ENCODE results near the gene TPBG. TPM values are rescaled to one million over a fixed set of nuclear protein-coding genes. Genes with fewer than 3 reads are reported as not detected.

The TPBG gene
- total and polyA plus RNA-seq, 2 donors = 5.3 to 21.8 TPM

DNA sequence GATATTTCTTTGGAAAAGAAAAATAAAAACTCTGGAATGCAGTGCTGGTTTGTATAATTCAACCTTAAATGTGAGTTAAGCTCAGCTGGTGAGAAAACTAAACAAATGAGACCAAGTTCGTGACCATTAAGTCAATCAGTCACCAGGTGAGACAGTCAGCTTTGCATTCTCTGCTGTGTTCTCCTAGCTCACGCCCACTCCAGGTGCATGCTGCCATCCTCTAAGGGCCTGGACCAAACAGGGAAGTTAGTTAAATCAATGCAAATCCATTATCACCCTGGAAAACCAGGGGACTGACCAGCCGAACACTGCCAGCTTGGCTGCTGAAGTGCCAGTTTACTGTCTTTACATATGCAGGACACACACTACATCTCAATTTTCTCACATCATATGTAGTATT, 7.2 kb downstream of the TPBG start:
- 93% methylated on average over 3 of the region's 3 CpGs for WGBS

DNA sequence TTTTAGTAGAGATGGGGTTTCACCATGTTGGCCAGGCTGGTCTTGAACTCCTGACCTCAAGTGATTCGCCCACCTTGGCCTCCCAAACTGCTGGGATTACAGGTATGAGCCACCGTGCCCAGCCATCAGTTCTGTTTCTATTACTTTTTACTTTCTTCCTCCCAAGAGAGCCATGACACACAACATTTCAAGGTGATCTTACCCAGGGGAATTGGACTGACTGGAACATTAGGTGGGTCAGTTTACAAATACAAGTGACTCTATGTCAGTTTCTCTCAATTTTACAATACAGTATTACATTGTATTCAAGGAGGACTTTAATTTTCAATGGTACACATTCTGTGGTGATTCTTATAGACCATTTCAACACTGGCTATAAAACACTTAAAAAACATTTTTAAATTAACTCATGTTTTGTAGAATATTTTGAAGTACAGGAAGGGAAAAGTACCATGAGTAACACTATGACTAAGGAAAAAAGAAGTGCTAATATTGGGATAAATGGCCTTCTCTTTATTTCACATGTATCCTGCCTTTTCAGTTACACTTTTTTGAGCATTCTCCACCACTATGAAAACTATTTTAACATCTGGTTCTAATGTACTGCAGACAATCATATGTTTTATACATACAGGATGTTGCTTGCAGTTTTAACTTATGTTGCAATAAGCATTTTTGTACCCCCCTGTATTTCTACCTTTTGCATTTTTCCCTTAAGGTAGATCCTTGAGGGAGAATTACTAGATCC, 8.4 kb downstream of the TPBG start:
- H3K4me1 ChIP-seq (ENCODE audit: control insufficient read depth in 2 of 2, insufficient read depth in 2 of 2, low read length in 2 of 2) = no peaks in the 10 kb centered on the region
- H3K9me3 ChIP-seq (ENCODE audit: control insufficient read depth in 2 of 2, insufficient read depth in 1 of 2, low read length in 1 of 2) = no peaks in the 10 kb centered on the region
- H3K4me3 ChIP-seq (ENCODE audit: low read length in 2 of 2) = no peak overlapping the region
- no peaks in the 10 kb centered on the region for H3K27me3 ChIP-seq (ENCODE audit: control insufficient read depth in 2 of 2, insufficient read depth in 1 of 2, low read length in 1 of 2)
- no peak overlapping the region for H3K27ac ChIP-seq (ENCODE audit: low read depth in 1 of 2, low read length in 1 of 2)
- WGBS = 91% methylated on average over 2 of the region's 2 CpGs
- no peaks in the 10 kb centered on the region for H3K36me3 ChIP-seq (ENCODE audit: control insufficient read depth in 2 of 2, insufficient read depth in 2 of 2, low read length in 1 of 2)
- DNase-seq (ENCODE audit: low read depth in 6 of 9, low spot score in 9 of 9) = no peak

More for the DNA sequence above, 7.2 kb downstream of the TPBG start:
- Histone ChIP-seq H3K4me1 (ENCODE audit: control insufficient read depth in 2 of 2, insufficient read depth in 2 of 2, low read length in 2 of 2) (no peaks in the 10 kb centered on the region), H3K27ac (ENCODE audit: low read depth in 1 of 2, low read length in 1 of 2) (no peak overlapping the region), H3K36me3 (ENCODE audit: control insufficient read depth in 2 of 2, insufficient read depth in 2 of 2, low read length in 1 of 2) (no peaks in the 10 kb centered on the region), H3K4me3 (ENCODE audit: low read length in 2 of 2) (no peak overlapping the region), H3K27me3 (ENCODE audit: control insufficient read depth in 2 of 2, insufficient read depth in 1 of 2, low read length in 1 of 2) (peaks cover 6 to 9% of the 10 kb centered on the region in 2 donors), H3K9me3 (ENCODE audit: control insufficient read depth in 2 of 2, insufficient read depth in 1 of 2, low read length in 1 of 2) (no peaks in the 10 kb centered on the region)
- no peak for DNase-seq (ENCODE audit: low read depth in 6 of 9, low spot score in 9 of 9)

DNA sequence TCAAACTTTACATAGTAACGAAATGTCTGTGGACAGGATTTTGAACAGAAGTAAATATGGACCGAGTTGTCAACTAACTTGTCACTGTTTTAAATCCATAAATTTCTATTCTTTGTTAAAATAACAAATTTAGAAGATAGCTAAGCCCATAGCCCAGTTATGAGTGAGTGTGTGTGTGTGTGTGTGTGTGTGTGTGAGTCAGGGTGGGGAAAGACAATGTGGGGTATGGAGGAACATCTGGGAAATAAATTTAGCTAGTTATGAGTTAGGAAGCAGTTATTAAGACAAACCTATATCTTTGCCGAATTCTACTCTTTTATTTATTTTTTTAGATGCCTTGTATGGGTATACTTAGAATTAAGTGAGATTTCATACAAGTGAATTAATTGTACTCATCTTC, 9.0 kb downstream of the TPBG start:
- 90% methylated on average over 3 of the region's 3 CpGs for WGBS
- no peak for DNase-seq (ENCODE audit: low read depth in 6 of 9, low spot score in 9 of 9)

DNA sequence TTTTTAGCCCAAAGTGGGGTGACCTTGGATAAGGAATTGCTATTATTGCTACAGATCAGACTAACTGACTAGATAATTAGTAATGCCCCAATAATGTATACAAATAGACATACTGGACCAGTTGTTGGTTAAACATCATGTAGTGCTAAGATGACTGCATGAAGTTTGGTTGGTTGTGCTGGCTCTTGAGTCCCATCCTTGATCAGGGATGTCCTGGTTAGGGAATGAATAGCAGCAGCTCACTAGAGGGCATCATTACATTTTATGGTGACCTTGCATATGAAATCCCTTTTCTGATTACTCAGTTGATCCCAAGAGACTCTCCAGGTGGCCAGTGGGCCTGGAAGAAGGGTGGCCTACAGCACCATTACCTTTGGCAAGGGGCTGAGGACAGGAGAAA, 10.9 kb downstream of the TPBG start:
- Histone ChIP-seq H3K9me3 (ENCODE audit: control insufficient read depth in 2 of 2, insufficient read depth in 1 of 2, low read length in 1 of 2) (no peaks in the 10 kb centered on the region), H3K4me3 (ENCODE audit: low read length in 2 of 2) (no peak overlapping the region), H3K36me3 (ENCODE audit: control insufficient read depth in 2 of 2, insufficient read depth in 2 of 2, low read length in 1 of 2) (no peaks in the 10 kb centered on the region), H3K27ac (ENCODE audit: low read depth in 1 of 2, low read length in 1 of 2) (no peak overlapping the region), H3K4me1 (ENCODE audit: control insufficient read depth in 2 of 2, insufficient read depth in 2 of 2, low read length in 2 of 2) (no peaks in the 10 kb centered on the region), H3K27me3 (ENCODE audit: control insufficient read depth in 2 of 2, insufficient read depth in 1 of 2, low read length in 1 of 2) (no peaks in the 10 kb centered on the region)
- DNase-seq (ENCODE audit: low read depth in 6 of 9, low spot score in 9 of 9) = no peak

More for the DNA sequence above, 9.0 kb downstream of the TPBG start:
- Histone ChIP-seq H3K9me3 (ENCODE audit: control insufficient read depth in 2 of 2, insufficient read depth in 1 of 2, low read length in 1 of 2) (no peaks in the 10 kb centered on the region), H3K27ac (ENCODE audit: low read depth in 1 of 2, low read length in 1 of 2) (no peak overlapping the region), H3K36me3 (ENCODE audit: control insufficient read depth in 2 of 2, insufficient read depth in 2 of 2, low read length in 1 of 2) (no peaks in the 10 kb centered on the region), H3K4me3 (ENCODE audit: low read length in 2 of 2) (no peak overlapping the region), H3K4me1 (ENCODE audit: control insufficient read depth in 2 of 2, insufficient read depth in 2 of 2, low read length in 2 of 2) (no peaks in the 10 kb centered on the region), H3K27me3 (ENCODE audit: control insufficient read depth in 2 of 2, insufficient read depth in 1 of 2, low read length in 1 of 2) (no peaks in the 10 kb centered on the region)

DNA sequence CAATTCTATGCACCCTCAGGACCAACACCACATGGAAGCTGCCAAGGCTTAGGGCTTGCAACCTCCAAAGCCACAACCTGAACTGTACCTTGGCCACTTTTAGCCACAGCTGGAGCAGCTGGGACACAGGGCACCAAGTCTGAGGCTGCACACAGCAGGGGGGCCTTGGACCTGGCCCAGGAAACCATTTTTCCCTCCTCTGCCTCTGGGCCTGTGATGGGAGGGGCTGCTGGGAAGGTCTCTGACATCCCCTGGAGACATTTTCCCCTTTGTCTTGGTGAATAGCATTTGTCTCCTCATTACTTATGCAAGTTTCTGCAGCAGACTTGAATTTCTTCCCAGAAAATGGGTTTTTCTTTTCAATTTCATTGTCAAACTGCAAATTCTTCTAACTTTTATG, 13.0 kb downstream of the TPBG start:
- H3K36me3 ChIP-seq (ENCODE audit: control insufficient read depth in 2 of 2, insufficient read depth in 2 of 2, low read length in 1 of 2) = no peaks in the 10 kb centered on the region
- DNase-seq (ENCODE audit: low read depth in 6 of 9, low spot score in 9 of 9) = no peak
- H3K4me3 ChIP-seq (ENCODE audit: low read length in 2 of 2) = no peak overlapping the region
- H3K27me3 ChIP-seq (ENCODE audit: control insufficient read depth in 2 of 2, insufficient read depth in 1 of 2, low read length in 1 of 2) = no peaks in the 10 kb centered on the region
- H3K27ac ChIP-seq (ENCODE audit: low read depth in 1 of 2, low read length in 1 of 2) = no peak overlapping the region
- no peaks in the 10 kb centered on the region for H3K4me1 ChIP-seq (ENCODE audit: control insufficient read depth in 2 of 2, insufficient read depth in 2 of 2, low read length in 2 of 2)
- no peaks in the 10 kb centered on the region for H3K9me3 ChIP-seq (ENCODE audit: control insufficient read depth in 2 of 2, insufficient read depth in 1 of 2, low read length in 1 of 2)

DNA sequence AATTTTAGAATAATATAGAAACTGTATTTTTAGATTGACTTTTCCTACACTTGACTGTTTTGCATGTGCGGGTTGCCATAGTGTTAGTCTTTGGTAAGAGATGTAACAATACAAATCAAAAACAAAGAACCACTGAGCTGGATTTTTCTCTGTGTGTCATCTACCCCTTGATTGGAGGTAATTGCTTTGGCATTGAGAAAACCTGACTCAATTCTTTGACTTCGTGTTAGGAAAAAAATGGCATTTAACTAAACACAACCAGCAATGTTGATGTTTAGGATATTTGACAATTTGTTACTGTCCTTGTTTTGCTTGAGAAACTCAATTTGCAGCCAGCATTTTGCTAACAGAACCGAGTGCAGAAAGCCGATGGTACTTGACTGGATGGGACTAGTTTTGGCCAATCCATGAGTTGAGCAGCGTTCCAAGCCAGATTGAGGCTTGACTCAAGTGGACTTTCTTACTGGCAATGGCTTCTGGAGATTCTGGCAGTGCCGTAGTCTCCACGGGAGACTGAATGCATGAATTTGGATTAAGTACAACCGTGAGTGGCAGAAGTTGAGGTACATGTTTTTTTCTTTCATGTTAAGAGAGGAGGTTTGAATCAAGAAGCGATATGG, 17.1 kb downstream of the TPBG start:
- no peaks in the 10 kb centered on the region for H3K36me3 ChIP-seq (ENCODE audit: control insufficient read depth in 2 of 2, insufficient read depth in 2 of 2, low read length in 1 of 2)
- 95% methylated on average over 9 of the region's 9 CpGs for WGBS
- H3K27ac ChIP-seq (ENCODE audit: low read depth in 1 of 2, low read length in 1 of 2) = no peak overlapping the region

DNA sequence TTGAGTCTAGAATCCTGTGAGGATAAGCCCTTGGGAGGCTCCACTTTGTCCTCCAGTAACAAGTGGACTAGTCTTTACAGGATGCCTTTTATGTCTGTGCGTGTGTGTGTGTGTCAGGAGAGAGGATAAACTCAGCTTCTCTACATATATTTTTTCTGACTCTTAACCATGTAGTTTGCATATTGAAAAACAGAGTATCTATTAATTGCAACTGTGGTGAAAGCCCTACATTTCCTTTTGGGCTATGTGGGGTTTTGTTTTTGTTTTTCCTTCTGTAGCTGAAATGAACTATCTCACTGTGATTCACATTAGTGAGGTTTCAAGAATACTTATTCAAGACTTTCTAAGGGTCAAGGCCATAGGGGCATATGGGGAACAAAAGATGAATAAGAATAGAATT, 17.7 kb downstream of the TPBG start:
- H3K4me3 ChIP-seq (ENCODE audit: low read length in 2 of 2) = no peak overlapping the region
- no peaks in the 10 kb centered on the region for H3K4me1 ChIP-seq (ENCODE audit: control insufficient read depth in 2 of 2, insufficient read depth in 2 of 2, low read length in 2 of 2)
- H3K27me3 ChIP-seq (ENCODE audit: control insufficient read depth in 2 of 2, insufficient read depth in 1 of 2, low read length in 1 of 2) = no peaks in the 10 kb centered on the region
- no peaks in the 10 kb centered on the region for H3K36me3 ChIP-seq (ENCODE audit: control insufficient read depth in 2 of 2, insufficient read depth in 2 of 2, low read length in 1 of 2)
- DNase-seq (ENCODE audit: low read depth in 6 of 9, low spot score in 9 of 9) = no peak
- no peak overlapping the region for H3K27ac ChIP-seq (ENCODE audit: low read depth in 1 of 2, low read length in 1 of 2)
- H3K9me3 ChIP-seq (ENCODE audit: control insufficient read depth in 2 of 2, insufficient read depth in 1 of 2, low read length in 1 of 2) = no peaks in the 10 kb centered on the region
- WGBS = 90% methylated on average over 1 of the region's 1 CpG

More for the DNA sequence above, 17.1 kb downstream of the TPBG start:
- no peaks in the 10 kb centered on the region for H3K9me3 ChIP-seq (ENCODE audit: control insufficient read depth in 2 of 2, insufficient read depth in 1 of 2, low read length in 1 of 2)
- no peak overlapping the region for H3K4me3 ChIP-seq (ENCODE audit: low read length in 2 of 2)
- no peak for DNase-seq (ENCODE audit: low read depth in 6 of 9, low spot score in 9 of 9)
- H3K27me3 ChIP-seq (ENCODE audit: control insufficient read depth in 2 of 2, insufficient read depth in 1 of 2, low read length in 1 of 2) = no peaks in the 10 kb centered on the region
- H3K4me1 ChIP-seq (ENCODE audit: control insufficient read depth in 2 of 2, insufficient read depth in 2 of 2, low read length in 2 of 2) = no peaks in the 10 kb centered on the region

DNA sequence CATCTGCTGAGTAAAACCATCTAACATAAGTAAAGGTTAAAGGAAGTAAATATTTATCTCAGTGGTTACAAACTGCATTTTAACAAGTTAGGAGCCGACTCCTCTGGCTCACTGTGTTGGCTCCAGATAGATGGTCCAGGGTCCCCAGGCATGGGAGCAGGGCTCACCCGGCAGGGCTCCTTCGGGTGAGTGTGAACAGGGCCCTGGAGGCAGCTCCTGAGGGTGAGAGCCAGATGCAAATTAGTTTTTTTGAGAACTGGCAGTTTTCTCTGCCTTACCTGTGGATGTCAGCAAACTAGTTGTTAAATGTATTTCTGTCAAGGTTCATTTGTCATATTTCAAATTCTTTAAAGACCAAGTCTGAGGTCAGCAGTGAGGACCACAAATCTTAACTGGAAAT, 21.5 kb downstream of the TPBG start:
- WGBS = 67% methylated on average over 3 of the region's 3 CpGs
- no peaks in the 10 kb centered on the region for H3K27me3 ChIP-seq (ENCODE audit: control insufficient read depth in 2 of 2, insufficient read depth in 1 of 2, low read length in 1 of 2)
- H3K4me1 ChIP-seq (ENCODE audit: control insufficient read depth in 2 of 2, insufficient read depth in 2 of 2, low read length in 2 of 2) = no peaks in the 10 kb centered on the region
- H3K36me3 ChIP-seq (ENCODE audit: control insufficient read depth in 2 of 2, insufficient read depth in 2 of 2, low read length in 1 of 2) = no peaks in the 10 kb centered on the region
- no peak overlapping the region for H3K27ac ChIP-seq (ENCODE audit: low read depth in 1 of 2, low read length in 1 of 2)
- H3K4me3 ChIP-seq (ENCODE audit: low read length in 2 of 2) = no peak overlapping the region
- no peak for DNase-seq (ENCODE audit: low read depth in 6 of 9, low spot score in 9 of 9)
- H3K9me3 ChIP-seq (ENCODE audit: control insufficient read depth in 2 of 2, insufficient read depth in 1 of 2, low read length in 1 of 2) = no peaks in the 10 kb centered on the region

GRCh38 chr6:82385546-82385945, 21.9 kb downstream of the TPBG start:
- H3K36me3 ChIP-seq (ENCODE audit: control insufficient read depth in 2 of 2, insufficient read depth in 2 of 2, low read length in 1 of 2) = no peaks in the 10 kb centered on the region
- H3K27me3 ChIP-seq (ENCODE audit: control insufficient read depth in 2 of 2, insufficient read depth in 1 of 2, low read length in 1 of 2) = no peaks in the 10 kb centered on the region
- H3K4me1 ChIP-seq (ENCODE audit: control insufficient read depth in 2 of 2, insufficient read depth in 2 of 2, low read length in 2 of 2) = no peaks in the 10 kb centered on the region
- no peaks in the 10 kb centered on the region for H3K9me3 ChIP-seq (ENCODE audit: control insufficient read depth in 2 of 2, insufficient read depth in 1 of 2, low read length in 1 of 2)
- WGBS = 77% methylated on average over 2 of the region's 2 CpGs
- DNase-seq (ENCODE audit: low read depth in 6 of 9, low spot score in 9 of 9) = no peak
- no peak overlapping the region for H3K27ac ChIP-seq (ENCODE audit: low read depth in 1 of 2, low read length in 1 of 2)
- no peak overlapping the region for H3K4me3 ChIP-seq (ENCODE audit: low read length in 2 of 2)
